H1 (cell line): ENCODE results near the gene SPATS2. TPM values are rescaled to one million over a fixed set of nuclear protein-coding genes. Genes with fewer than 3 reads are reported as not detected.

Source experiments
- CTCF ChIA-PET: fragments of 300-600 bp; sonication (Branson Sonifier 250); formaldehyde crosslinking; loops from one replicate; lab custom pipeline; 2021; ENCODE audit not compliant: partially characterized antibody; lab: Charles Lee
- POLR2A ChIA-PET: fragments of 300-600 bp; sonication (Branson Sonifier 250); formaldehyde crosslinking; loops from one replicate; lab custom pipeline; 2021; ENCODE audit warnings: inconsistent platforms; ENCODE audit not compliant: partially characterized antibody; lab: Charles Lee
- DNase-seq, 2 experiments: peaks; one replicate each; pipeline versions ENCODE4 v3.0.0 to v3.0.0-alpha.2; 2010 to 2022; ENCODE audit warnings: low spot score in 2 of 2, low read depth in 1 of 2, mixed read lengths in 1 of 2
- FAIRE-seq: peaks from 2 replicates; lab custom pipeline; 2011; peaks lifted over from hg19 to GRCh38; lab: Jason Lieb, UNC
- H2AFZ ChIP-seq: 2 replicates; pipeline ENCODE4 v1.8.1; 2012; ENCODE audit warnings: low read length, inconsistent platforms
- H2AK5ac ChIP-seq: 2 replicates; pipeline ENCODE4 v1.6.1; 2013; ENCODE audit warnings: low read depth, low read length
- H2BK120ac ChIP-seq: replicated peaks from 2 replicates; pipeline ENCODE3; 2013; ENCODE audit warnings: low read depth, low read length, inconsistent platforms
- H2BK12ac ChIP-seq: 2 replicates; pipeline ENCODE4 v1.6.1; 2013; ENCODE audit warnings: low read depth, low read length
- H2BK15ac ChIP-seq: 2 replicates; pipeline ENCODE4 v1.6.1; 2013; ENCODE audit warnings: low read length
- H2BK20ac ChIP-seq: 2 replicates; pipeline ENCODE4 v1.6.1; 2013; ENCODE audit warnings: low read length
- H2BK5ac ChIP-seq: 2 replicates; pipeline ENCODE4 v1.6.1; 2013; ENCODE audit warnings: low read depth, low read length
- H3K14ac ChIP-seq: 2 replicates; pipeline ENCODE4 v1.6.1; 2013; ENCODE audit warnings: inconsistent platforms; ENCODE audit not compliant: insufficient read length
- H3K18ac ChIP-seq: 2 replicates; pipeline ENCODE4 v1.6.1; 2013; ENCODE audit warnings: low read length; ENCODE audit errors: extremely low read depth
- H3K23ac ChIP-seq: 2 replicates; pipeline ENCODE4 v1.6.1; 2013; ENCODE audit warnings: inconsistent platforms; ENCODE audit not compliant: insufficient read length
- H3K23me2 ChIP-seq: 2 replicates; pipeline ENCODE4 v1.6.1; 2013; ENCODE audit warnings: low read depth, low read length
- H3K27ac ChIP-seq: 2 replicates; pipeline ENCODE4 v1.6.1; 2011; ENCODE audit warnings: low read depth, low read length, inconsistent platforms
- H3K27me3 ChIP-seq, 4 experiments: replicated peaks in 1 of 4; 1 replicate in 1 of 4; 2 replicates in 3 of 4; pipeline versions ENCODE4 v1.6.1 to v1.8.1; 2011 to 2013; ENCODE audit warnings: low read length in 3 of 4, mild to moderate bottlenecking in 3 of 4, inconsistent platforms in 2 of 4, mixed read lengths in 2 of 4, moderate library complexity in 1 of 4; ENCODE audit not compliant: control insufficient read depth in 3 of 4, insufficient read depth in 3 of 4; ENCODE audit errors: extremely low read depth in 1 of 4
- H3K36me3 ChIP-seq, 4 experiments: 2 replicates each; pipeline versions ENCODE4 v1.6.1 to v1.8.1; 2011 to 2013; ENCODE audit warnings: mild to moderate bottlenecking in 4 of 4, low read length in 3 of 4, moderate library complexity in 2 of 4, control low read depth in 1 of 4, inconsistent platforms in 1 of 4; ENCODE audit not compliant: insufficient read depth in 4 of 4, control insufficient read depth in 2 of 4
- H3K4ac ChIP-seq: replicated peaks from 2 replicates; pipeline ENCODE3; 2013; ENCODE audit warnings: low read length, low read depth, mixed read lengths, inconsistent platforms; ENCODE audit not compliant: insufficient read length
- H3K4me1 ChIP-seq, 4 experiments: replicated peaks in 1 of 4; 1 replicate in 1 of 4; 2 replicates in 3 of 4; pipeline versions ENCODE4 v1.6.1 to v1.8.1; 2011 to 2013; ENCODE audit warnings: low read length in 3 of 4, inconsistent platforms in 2 of 4, mixed read lengths in 1 of 4; ENCODE audit not compliant: insufficient read depth in 4 of 4, control insufficient read depth in 3 of 4
- H3K4me2 ChIP-seq, 2 experiments: 2 replicates each; pipeline versions ENCODE4 v1.6.1 to v1.8.1; 2011 to 2013; ENCODE audit warnings: low read depth in 2 of 2, low read length in 2 of 2, control low read depth in 1 of 2, inconsistent platforms in 1 of 2, mild to moderate bottlenecking in 1 of 2; ENCODE audit not compliant: insufficient read depth in 1 of 2
- H3K4me3 ChIP-seq, 4 experiments: fragments of 200-600, 300-600 bp in 1 of 4; sonication (generic), shearing (Covaris generic), sonication (Bioruptor Twin) in 1 of 4; 2 replicates each; pipeline versions ENCODE4 v1.5.1 to v1.8.1; 2011 to 2016; ENCODE audit warnings: low read length in 4 of 4, low read depth in 3 of 4, control low read depth in 2 of 4, inconsistent platforms in 2 of 4, mild to moderate bottlenecking in 2 of 4, mixed read lengths in 1 of 4, moderate library complexity in 1 of 4; ENCODE audit not compliant: insufficient read depth in 2 of 4; ENCODE audit errors: extremely low read depth in 1 of 4
- H3K56ac ChIP-seq: replicated peaks from 2 replicates; pipeline ENCODE3; 2013; ENCODE audit warnings: low read depth, mild to moderate bottlenecking, mixed read lengths, low read length, inconsistent platforms; ENCODE audit not compliant: insufficient read length
- H3K79me1 ChIP-seq: 2 replicates; pipeline ENCODE4 v1.6.1; 2013; ENCODE audit warnings: low read depth, low read length, control low read depth
- H3K79me2 ChIP-seq, 2 experiments: 2 replicates each; pipeline versions ENCODE4 v1.6.1 to v1.8.1; 2012 to 2013; ENCODE audit warnings: low read length in 2 of 2, mild to moderate bottlenecking in 2 of 2, inconsistent platforms in 1 of 2; ENCODE audit not compliant: insufficient read depth in 2 of 2, control insufficient read depth in 1 of 2
- H3K9ac ChIP-seq, 4 experiments: replicated peaks in 1 of 4; 1 replicate in 1 of 4; 2 replicates in 3 of 4; pipeline versions ENCODE4 v1.6.1 to v1.8.1; 2011 to 2013; ENCODE audit warnings: low read depth in 3 of 4, low read length in 3 of 4, control low read depth in 2 of 4, mild to moderate bottlenecking in 2 of 4, moderate library complexity in 2 of 4, inconsistent platforms in 1 of 4; ENCODE audit errors: extremely low read depth in 1 of 4
- H3K9me3 ChIP-seq, 2 experiments: 2 replicates each; pipeline versions ENCODE4 v1.6.1 to v1.8.1; 2012 to 2013; ENCODE audit warnings: mild to moderate bottlenecking in 2 of 2, moderate library complexity in 2 of 2, control low read depth in 1 of 2, inconsistent platforms in 1 of 2, low read depth in 1 of 2, low read length in 1 of 2, mixed read lengths in 1 of 2; ENCODE audit not compliant: insufficient read depth in 2 of 2
- H4K20me1 ChIP-seq, 2 experiments: replicated peaks in 1 of 2; 2 replicates each; pipeline versions ENCODE3 to v1.8.1; 2011 to 2013; ENCODE audit warnings: inconsistent platforms in 2 of 2, low read length in 2 of 2, mild to moderate bottlenecking in 1 of 2; ENCODE audit not compliant: insufficient read depth in 2 of 2, control insufficient read depth in 1 of 2
- H4K5ac ChIP-seq: 2 replicates; pipeline ENCODE4 v1.6.1; 2013; ENCODE audit warnings: low read length, low read depth, mixed read lengths, inconsistent platforms; ENCODE audit not compliant: insufficient read length
- H4K8ac ChIP-seq: 2 replicates; pipeline ENCODE4 v1.8.0; 2013; ENCODE audit warnings: mild to moderate bottlenecking, moderate library complexity, low read length, inconsistent platforms; ENCODE audit not compliant: insufficient read depth; ENCODE audit errors: extremely low read depth
- H4K91ac ChIP-seq: replicated peaks from 2 replicates; pipeline ENCODE3; 2013; ENCODE audit warnings: low read length, mixed read lengths, inconsistent platforms; ENCODE audit not compliant: insufficient read length
- BCL11A ChIP-seq, 2 experiments: IDR thresholded peaks; one replicate each; pipeline ENCODE4 v1.6.1; 2011; ENCODE audit warnings: low read depth in 2 of 2, low read length in 2 of 2, mild to moderate bottlenecking in 2 of 2
- CEBPB ChIP-seq: IDR thresholded peaks from 2 replicates; pipeline ENCODE4 v1.6.1; 2012; ENCODE audit warnings: low read depth, low read length
- CTBP2 ChIP-seq: IDR thresholded peaks from 2 replicates; pipeline ENCODE4 v1.7.0; 2011; ENCODE audit warnings: borderline replicate concordance, mild to moderate bottlenecking, moderate library complexity, mixed read lengths, low read length; ENCODE audit not compliant: insufficient read depth, insufficient read length
- GABPA ChIP-seq: IDR thresholded peaks from 2 replicates; pipeline ENCODE4 v1.6.1; 2011; ENCODE audit warnings: mild to moderate bottlenecking, low read length, moderate library complexity, borderline replicate concordance; ENCODE audit not compliant: insufficient read depth
- NANOG ChIP-seq: IDR thresholded peaks from 2 replicates; pipeline ENCODE4 v1.6.1; 2011; ENCODE audit warnings: low read length, low read depth, mild to moderate bottlenecking, inconsistent platforms; ENCODE audit not compliant: insufficient read depth, poor library complexity, severe bottlenecking
- POU5F1 ChIP-seq: IDR thresholded peaks from 2 replicates; pipeline ENCODE4 v1.6.1; 2011; ENCODE audit warnings: low read depth, mild to moderate bottlenecking, low read length, moderate library complexity
- SP1 ChIP-seq: IDR thresholded peaks from 2 replicates; pipeline ENCODE4 v1.6.1; 2011; ENCODE audit warnings: low read depth, low read length
- SP2 ChIP-seq: IDR thresholded peaks from 2 replicates; pipeline ENCODE4 v1.6.1; 2012; ENCODE audit warnings: mild to moderate bottlenecking, low read length, inconsistent platforms
- SP4 ChIP-seq: IDR thresholded peaks from 2 replicates; pipeline ENCODE4 v1.6.1; 2012; ENCODE audit warnings: low read length, inconsistent platforms
- TCF12 ChIP-seq: IDR thresholded peaks from 2 replicates; pipeline ENCODE4 v1.6.1; 2011; ENCODE audit warnings: low read depth, mild to moderate bottlenecking, low read length
- TEAD4 ChIP-seq: IDR thresholded peaks from 2 replicates; pipeline ENCODE4 v1.6.1; 2012; ENCODE audit warnings: low read depth, low read length, inconsistent platforms, mixed read lengths
- WGBS, 2 experiments: shearing (Covaris generic) in 1 of 2; methylation state at CpG; one replicate each; pipeline versions ENCODE4 v1.1.6 to v1.1.7; 2013 to 2015; ENCODE audit warnings: low lambda C conversion rate in 2 of 2, mixed read lengths in 2 of 2, inconsistent platforms in 1 of 2, low coverage in 1 of 2, missing lambda C conversion rate in 1 of 2; ENCODE audit not compliant: insufficient replicate concordance in 2 of 2, insufficient coverage in 1 of 2, insufficient read length in 1 of 2; ENCODE audit errors: extremely low coverage in 1 of 2, missing lambda C conversion rate in 1 of 2; 5-methylcytosine and 5-hydroxymethylcytosine counted together
- polyA plus RNA-seq, 7 experiments: library from polyadenylated mRNA; depleted of rRNA in 3 of 7; stranded (reverse) in 5 of 7; unstranded in 2 of 7; fragments of >200 nt in 5 of 7; fragments of 200-250 nt in 2 of 7; gene quantifications; 1 replicate in 5 of 7; 2 replicates in 1 of 7; 4 replicates in 1 of 7; pipeline versions ENCODE4 v1.2.1 to v1.2.3, GENCODE V29; 2011 to 2013; ENCODE audit warnings: missing spikeins in 2 of 7, mixed read lengths in 2 of 7
- total RNA-seq: library from RNA; stranded (reverse); fragmentation: NEBNext Ultra II Directional; extraction: Animal tissue kit (Norgen Biotek cat#: 25700); gene quantifications from 2 replicates; pipeline ENCODE4 v1.2.1, GENCODE V29; 2021
- TF ChIP-seq, protein P1 (sequence below): IDR thresholded peaks from 2 replicates; pipeline ENCODE4 v1.6.1; 2012; ENCODE audit warnings: inconsistent platforms
- TF ChIP-seq, protein P2 (sequence below): IDR thresholded peaks from 2 replicates; pipeline ENCODE4 v1.6.1; 2011; ENCODE audit warnings: low read length, improper control_type of control experiment

Gene SPATS2
- total and polyA plus RNA-seq, 2 of the 8 experiments (the other 6 are each of a cell fraction or from before 2014, with no cell fraction given): 19.2 to 24.5 TPM

DNA sequence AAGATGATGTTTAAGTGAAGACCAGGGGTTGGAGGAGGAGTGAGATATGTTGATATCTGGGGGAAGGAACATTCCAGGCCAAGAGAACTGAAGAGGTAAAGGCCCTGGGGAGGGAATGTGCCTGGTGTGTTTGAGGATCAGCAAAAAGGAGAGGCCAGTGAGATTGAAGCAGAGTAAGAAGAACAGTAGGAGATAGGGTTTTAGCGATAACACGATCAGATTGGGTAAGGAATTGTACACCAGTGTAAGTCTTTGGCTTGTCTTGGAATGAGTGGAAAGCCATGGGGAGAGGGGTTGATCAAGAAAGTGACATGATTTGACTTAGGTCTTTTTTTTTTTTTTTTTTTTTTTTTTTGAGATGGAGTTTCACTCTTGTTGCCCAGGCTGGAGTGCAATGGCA lies 39.4 kb upstream of the SPATS2 start:
- Histone ChIP-seq H3K79me1 (no peaks in the 10 kb centered on the region; the same call in 1 of the 2 replicates), H3K4ac (no peak overlapping the region), H4K8ac (no peak overlapping the region), H2AK5ac (no peak overlapping the region), H3K9ac (no peak overlapping the region), H2BK120ac (no peak overlapping the region), H2BK12ac (no peak overlapping the region), H3K4me2 (no peak overlapping the region), H4K20me1 (peaks cover 6% of the 10 kb centered on the region in 2 experiments), H3K14ac (no peak overlapping the region), H3K27me3 (peaks cover 2 to 12% (median 10%) of the 10 kb centered on the region in 4 experiments; a peak in 6 of 7 replicates), H3K4me3 (no peak overlapping the region), H3K4me1 (peaks cover 0 to 7% (median 4%) of the 10 kb centered on the region in 4 experiments; a peak in 4 of 7 replicates), H2AFZ (no peak overlapping the region), H3K9me3 (no peaks in the 10 kb centered on the region), H4K91ac (no peak overlapping the region), H2BK5ac (no peak overlapping the region), H3K23me2 (peaks cover 5% of the 10 kb centered on the region; the same call in 1 of the 2 replicates), H3K79me2 (peaks cover 0 to 6% of the 10 kb centered on the region in 2 experiments; a peak in 1 of 4 replicates), H3K23ac (no peak overlapping the region), H3K56ac (no peak overlapping the region), H4K5ac (no peak overlapping the region), H3K18ac (no peak overlapping the region), H2BK15ac (no peak overlapping the region), H3K36me3 (peaks cover 5 to 37% (median 23%) of the 10 kb centered on the region in 4 experiments; a peak in 7 of 8 replicates), H2BK20ac (no peak overlapping the region), H3K27ac (no peak overlapping the region)
- POLR2A ChIA-PET: no interaction called here
- FAIRE-seq (no peak), DNase-seq (no peak)
- CTCF ChIA-PET: interaction anchor here (12.7 kb wide), 1 partner anchor 34 kb away, joined by 276 read pairs; the partner anchor contains the start of gene PRPH
- WGBS, 2 experiments: 97% methylated on average over 2 of the region's 2 CpGs; no CpG with 5 or more reads in 1 of the 2 experiments
- TF ChIP-seq SP2 (no peak), GABPA (no peak), NANOG (no peak), CEBPB (no peak), POU5F1 (no peak), SP4 (no peak), CTBP2 (no peak), TEAD4 (no peak), SP1 (no peak), TCF12 (no peak), BCL11A (IDR thresholded peaks at IDR 0.05; ENCODE audit: low read depth in 2 of 2, low read length in 2 of 2) (no peak)
- TF ChIP-seq, protein P1, sequence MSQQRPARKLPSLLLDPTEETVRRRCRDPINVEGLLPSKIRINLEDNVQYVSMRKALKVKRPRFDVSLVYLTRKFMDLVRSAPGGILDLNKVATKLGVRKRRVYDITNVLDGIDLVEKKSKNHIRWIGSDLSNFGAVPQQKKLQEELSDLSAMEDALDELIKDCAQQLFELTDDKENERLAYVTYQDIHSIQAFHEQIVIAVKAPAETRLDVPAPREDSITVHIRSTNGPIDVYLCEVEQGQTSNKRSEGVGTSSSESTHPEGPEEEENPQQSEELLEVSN: no peak
- TF ChIP-seq, protein P2, sequence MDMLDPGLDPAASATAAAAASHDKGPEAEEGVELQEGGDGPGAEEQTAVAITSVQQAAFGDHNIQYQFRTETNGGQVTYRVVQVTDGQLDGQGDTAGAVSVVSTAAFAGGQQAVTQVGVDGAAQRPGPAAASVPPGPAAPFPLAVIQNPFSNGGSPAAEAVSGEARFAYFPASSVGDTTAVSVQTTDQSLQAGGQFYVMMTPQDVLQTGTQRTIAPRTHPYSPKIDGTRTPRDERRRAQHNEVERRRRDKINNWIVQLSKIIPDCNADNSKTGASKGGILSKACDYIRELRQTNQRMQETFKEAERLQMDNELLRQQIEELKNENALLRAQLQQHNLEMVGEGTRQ: no peak
